H1 (cell line): ENCODE results near the gene MOB3B. TPM values are rescaled to one million over a fixed set of nuclear protein-coding genes. Genes with fewer than 3 reads are reported as not detected.

Experiments used
- CTCF ChIA-PET: fragments of 300-600 bp; sonication (Branson Sonifier 250); formaldehyde crosslinking; loops from one replicate; lab custom pipeline; 2021; ENCODE audit not compliant: partially characterized antibody; lab: Charles Lee
- POLR2A ChIA-PET: fragments of 300-600 bp; sonication (Branson Sonifier 250); formaldehyde crosslinking; loops from one replicate; lab custom pipeline; 2021; ENCODE audit warnings: inconsistent platforms; ENCODE audit not compliant: partially characterized antibody; lab: Charles Lee
- DNase-seq, 2 experiments: peaks; one replicate each; pipeline versions ENCODE4 v3.0.0 to v3.0.0-alpha.2; 2010 to 2022; ENCODE audit warnings: low spot score in 2 of 2, low read depth in 1 of 2, mixed read lengths in 1 of 2
- FAIRE-seq: peaks from 2 replicates; lab custom pipeline; 2011; peaks lifted over from hg19 to GRCh38; lab: Jason Lieb, UNC
- H2AFZ ChIP-seq: 2 replicates; pipeline ENCODE4 v1.8.1; 2012; ENCODE audit warnings: low read length, inconsistent platforms
- H2AK5ac ChIP-seq: 2 replicates; pipeline ENCODE4 v1.6.1; 2013; ENCODE audit warnings: low read depth, low read length
- H2BK120ac ChIP-seq: replicated peaks from 2 replicates; pipeline ENCODE3; 2013; ENCODE audit warnings: low read depth, low read length, inconsistent platforms
- H2BK12ac ChIP-seq: 2 replicates; pipeline ENCODE4 v1.6.1; 2013; ENCODE audit warnings: low read depth, low read length
- H2BK15ac ChIP-seq: 2 replicates; pipeline ENCODE4 v1.6.1; 2013; ENCODE audit warnings: low read length
- H2BK20ac ChIP-seq: 2 replicates; pipeline ENCODE4 v1.6.1; 2013; ENCODE audit warnings: low read length
- H2BK5ac ChIP-seq: 2 replicates; pipeline ENCODE4 v1.6.1; 2013; ENCODE audit warnings: low read depth, low read length
- H3K14ac ChIP-seq: 2 replicates; pipeline ENCODE4 v1.6.1; 2013; ENCODE audit warnings: inconsistent platforms; ENCODE audit not compliant: insufficient read length
- H3K18ac ChIP-seq: 2 replicates; pipeline ENCODE4 v1.6.1; 2013; ENCODE audit warnings: low read length; ENCODE audit errors: extremely low read depth
- H3K23ac ChIP-seq: 2 replicates; pipeline ENCODE4 v1.6.1; 2013; ENCODE audit warnings: inconsistent platforms; ENCODE audit not compliant: insufficient read length
- H3K23me2 ChIP-seq: 2 replicates; pipeline ENCODE4 v1.6.1; 2013; ENCODE audit warnings: low read depth, low read length
- H3K27ac ChIP-seq: 2 replicates; pipeline ENCODE4 v1.6.1; 2011; ENCODE audit warnings: low read depth, low read length, inconsistent platforms
- H3K27me3 ChIP-seq, 4 experiments: replicated peaks in 1 of 4; 1 replicate in 1 of 4; 2 replicates in 3 of 4; pipeline versions ENCODE4 v1.6.1 to v1.8.1; 2011 to 2013; ENCODE audit warnings: low read length in 3 of 4, mild to moderate bottlenecking in 3 of 4, inconsistent platforms in 2 of 4, mixed read lengths in 2 of 4, moderate library complexity in 1 of 4; ENCODE audit not compliant: control insufficient read depth in 3 of 4, insufficient read depth in 3 of 4; ENCODE audit errors: extremely low read depth in 1 of 4
- H3K36me3 ChIP-seq, 4 experiments: 2 replicates each; pipeline versions ENCODE4 v1.6.1 to v1.8.1; 2011 to 2013; ENCODE audit warnings: mild to moderate bottlenecking in 4 of 4, low read length in 3 of 4, moderate library complexity in 2 of 4, control low read depth in 1 of 4, inconsistent platforms in 1 of 4; ENCODE audit not compliant: insufficient read depth in 4 of 4, control insufficient read depth in 2 of 4
- H3K4ac ChIP-seq: replicated peaks from 2 replicates; pipeline ENCODE3; 2013; ENCODE audit warnings: low read length, low read depth, mixed read lengths, inconsistent platforms; ENCODE audit not compliant: insufficient read length
- H3K4me1 ChIP-seq, 4 experiments: replicated peaks in 1 of 4; 1 replicate in 1 of 4; 2 replicates in 3 of 4; pipeline versions ENCODE4 v1.6.1 to v1.8.1; 2011 to 2013; ENCODE audit warnings: low read length in 3 of 4, inconsistent platforms in 2 of 4, mixed read lengths in 1 of 4; ENCODE audit not compliant: insufficient read depth in 4 of 4, control insufficient read depth in 3 of 4
- H3K4me2 ChIP-seq, 2 experiments: 2 replicates each; pipeline versions ENCODE4 v1.6.1 to v1.8.1; 2011 to 2013; ENCODE audit warnings: low read depth in 2 of 2, low read length in 2 of 2, control low read depth in 1 of 2, inconsistent platforms in 1 of 2, mild to moderate bottlenecking in 1 of 2; ENCODE audit not compliant: insufficient read depth in 1 of 2
- H3K4me3 ChIP-seq, 4 experiments: fragments of 200-600, 300-600 bp in 1 of 4; sonication (generic), shearing (Covaris generic), sonication (Bioruptor Twin) in 1 of 4; 2 replicates each; pipeline versions ENCODE4 v1.5.1 to v1.8.1; 2011 to 2016; ENCODE audit warnings: low read length in 4 of 4, low read depth in 3 of 4, control low read depth in 2 of 4, inconsistent platforms in 2 of 4, mild to moderate bottlenecking in 2 of 4, mixed read lengths in 1 of 4, moderate library complexity in 1 of 4; ENCODE audit not compliant: insufficient read depth in 2 of 4; ENCODE audit errors: extremely low read depth in 1 of 4
- H3K56ac ChIP-seq: replicated peaks from 2 replicates; pipeline ENCODE3; 2013; ENCODE audit warnings: low read depth, mild to moderate bottlenecking, mixed read lengths, low read length, inconsistent platforms; ENCODE audit not compliant: insufficient read length
- H3K79me1 ChIP-seq: 2 replicates; pipeline ENCODE4 v1.6.1; 2013; ENCODE audit warnings: low read depth, low read length, control low read depth
- H3K79me2 ChIP-seq, 2 experiments: 2 replicates each; pipeline versions ENCODE4 v1.6.1 to v1.8.1; 2012 to 2013; ENCODE audit warnings: low read length in 2 of 2, mild to moderate bottlenecking in 2 of 2, inconsistent platforms in 1 of 2; ENCODE audit not compliant: insufficient read depth in 2 of 2, control insufficient read depth in 1 of 2
- H3K9ac ChIP-seq, 4 experiments: replicated peaks in 1 of 4; 1 replicate in 1 of 4; 2 replicates in 3 of 4; pipeline versions ENCODE4 v1.6.1 to v1.8.1; 2011 to 2013; ENCODE audit warnings: low read depth in 3 of 4, low read length in 3 of 4, control low read depth in 2 of 4, mild to moderate bottlenecking in 2 of 4, moderate library complexity in 2 of 4, inconsistent platforms in 1 of 4; ENCODE audit errors: extremely low read depth in 1 of 4
- H3K9me3 ChIP-seq, 2 experiments: 2 replicates each; pipeline versions ENCODE4 v1.6.1 to v1.8.1; 2012 to 2013; ENCODE audit warnings: mild to moderate bottlenecking in 2 of 2, moderate library complexity in 2 of 2, control low read depth in 1 of 2, inconsistent platforms in 1 of 2, low read depth in 1 of 2, low read length in 1 of 2, mixed read lengths in 1 of 2; ENCODE audit not compliant: insufficient read depth in 2 of 2
- H4K20me1 ChIP-seq, 2 experiments: replicated peaks in 1 of 2; 2 replicates each; pipeline versions ENCODE3 to v1.8.1; 2011 to 2013; ENCODE audit warnings: inconsistent platforms in 2 of 2, low read length in 2 of 2, mild to moderate bottlenecking in 1 of 2; ENCODE audit not compliant: insufficient read depth in 2 of 2, control insufficient read depth in 1 of 2
- H4K5ac ChIP-seq: 2 replicates; pipeline ENCODE4 v1.6.1; 2013; ENCODE audit warnings: low read length, low read depth, mixed read lengths, inconsistent platforms; ENCODE audit not compliant: insufficient read length
- H4K8ac ChIP-seq: 2 replicates; pipeline ENCODE4 v1.8.0; 2013; ENCODE audit warnings: mild to moderate bottlenecking, moderate library complexity, low read length, inconsistent platforms; ENCODE audit not compliant: insufficient read depth; ENCODE audit errors: extremely low read depth
- H4K91ac ChIP-seq: replicated peaks from 2 replicates; pipeline ENCODE3; 2013; ENCODE audit warnings: low read length, mixed read lengths, inconsistent platforms; ENCODE audit not compliant: insufficient read length
- CBX8 ChIP-seq: fragments of 300-800, 300-1000 bp; sonication (generic); IDR thresholded peaks from 2 replicates; pipeline ENCODE4 v1.7.1; 2016; ENCODE audit warnings: low read depth, low read length, borderline replicate concordance
- GABPA ChIP-seq: IDR thresholded peaks from 2 replicates; pipeline ENCODE4 v1.6.1; 2011; ENCODE audit warnings: mild to moderate bottlenecking, low read length, moderate library complexity, borderline replicate concordance; ENCODE audit not compliant: insufficient read depth
- TCF12 ChIP-seq: IDR thresholded peaks from 2 replicates; pipeline ENCODE4 v1.6.1; 2011; ENCODE audit warnings: low read depth, mild to moderate bottlenecking, low read length
- WGBS, 2 experiments: shearing (Covaris generic) in 1 of 2; methylation state at CpG; one replicate each; pipeline versions ENCODE4 v1.1.6 to v1.1.7; 2013 to 2015; ENCODE audit warnings: low lambda C conversion rate in 2 of 2, mixed read lengths in 2 of 2, inconsistent platforms in 1 of 2, low coverage in 1 of 2, missing lambda C conversion rate in 1 of 2; ENCODE audit not compliant: insufficient replicate concordance in 2 of 2, insufficient coverage in 1 of 2, insufficient read length in 1 of 2; ENCODE audit errors: extremely low coverage in 1 of 2, missing lambda C conversion rate in 1 of 2; 5-methylcytosine and 5-hydroxymethylcytosine counted together
- polyA plus RNA-seq, 7 experiments: library from polyadenylated mRNA; depleted of rRNA in 3 of 7; stranded (reverse) in 5 of 7; unstranded in 2 of 7; fragments of >200 nt in 5 of 7; fragments of 200-250 nt in 2 of 7; gene quantifications; 1 replicate in 5 of 7; 2 replicates in 1 of 7; 4 replicates in 1 of 7; pipeline versions ENCODE4 v1.2.1 to v1.2.3, GENCODE V29; 2011 to 2013; ENCODE audit warnings: missing spikeins in 2 of 7, mixed read lengths in 2 of 7
- total RNA-seq: library from RNA; stranded (reverse); fragmentation: NEBNext Ultra II Directional; extraction: Animal tissue kit (Norgen Biotek cat#: 25700); gene quantifications from 2 replicates; pipeline ENCODE4 v1.2.1, GENCODE V29; 2021

Gene MOB3B
- total and polyA plus RNA-seq, 2 of the 8 experiments (the other 6 are each of a cell fraction or from before 2014, with no cell fraction given), result 12.7 to 16.1 TPM

- Histone ChIP-seq H2AFZ (no peak overlapping the region), H3K79me2 (0 out of 4 replicates have a peak, but pooled peaks cover 0 to 5% of the 10 kb centered on the region in 2 experiments), H3K23me2 (no peaks in the 10 kb centered on the region), H3K18ac (no peak overlapping the region), H3K56ac (no peak overlapping the region), H2BK12ac (no peak overlapping the region), H2BK120ac (no peak overlapping the region), H4K91ac (no peak overlapping the region), H3K9ac (no peak overlapping the region), H3K4me1 (peaks cover 0 to 7% (median 2%) of the 10 kb centered on the region in 4 experiments; a peak in 4 of 7 replicates), H3K27me3 (no peaks in the 10 kb centered on the region), H2BK15ac (no peak overlapping the region), H3K4me3 (no peak overlapping the region), H3K14ac (no peak overlapping the region), H3K27ac (no peak overlapping the region), H3K79me1 (no peaks in the 10 kb centered on the region; the same call in 1 of the 2 replicates), H4K20me1 (no peaks in the 10 kb centered on the region), H3K4me2 (no peak overlapping the region), H3K9me3 (no peaks in the 10 kb centered on the region), H2BK5ac (no peak overlapping the region), H3K23ac (no peak overlapping the region), H2AK5ac (no peak overlapping the region), H2BK20ac (no peak overlapping the region), H3K36me3 (no peaks in the 10 kb centered on the region), H3K4ac (no peak overlapping the region), H4K5ac (no peak overlapping the region), H4K8ac (no peak overlapping the region)
- no peak for DNase-seq
- no peak for TF ChIP-seq GABPA
- no peak for TF ChIP-seq CBX8
- no peak for TF ChIP-seq TCF12
- ChIA-PET CTCF (interaction anchor here (1.0 to 1.1 kb wide), 3 partner anchors 14 to 112 kb away, joined by 3 to 6 read pairs (median 4); no protein-coding TSS in a partner anchor), POLR2A (no interaction called here)
- 89% methylated on average over 5 of the region's 5 CpGs; no CpG with 5 or more reads in 1 of the 2 experiments for WGBS, 2 experiments
- no peak for FAIRE-seq
Measured at GRCh38 chr9:27445057-27445595, 84.5 kb downstream of the MOB3B start.
